Keratinocyte (primary cell): ENCODE measurements around the gene MYADM. TPM values are rescaled to one million over a fixed set of nuclear protein-coding genes. Genes with fewer than 3 reads are reported as not detected.

ENCODE experiments used
- DNase-seq: peaks from one replicate; pipeline ENCODE4 v3.0.0-alpha.2; 2011; ENCODE audit warnings: low read depth, missing footprints, low spot score
- FAIRE-seq: peaks from 2 replicates; lab custom pipeline; 2011; peaks lifted over from hg19 to GRCh38; lab: Jason Lieb, UNC
- H2AFZ ChIP-seq: 2 replicates; pipeline ENCODE4 v1.6.0; 2012; ENCODE audit warnings: low read length, control low read depth, inconsistent platforms; ENCODE audit not compliant: control insufficient read depth
- H3K27ac ChIP-seq: 2 replicates; pipeline ENCODE4 v1.5.1; 2011; ENCODE audit warnings: low read length; ENCODE audit not compliant: control insufficient read depth, insufficient read depth
- H3K27me3 ChIP-seq: 3 replicates; pipeline ENCODE4 v1.6.0; 2011; ENCODE audit warnings: low read length; ENCODE audit not compliant: control insufficient read depth, insufficient read depth; ENCODE audit errors: extremely low read depth
- H3K36me3 ChIP-seq, 2 experiments: 2 replicates in 1 of 2; 3 replicates in 1 of 2; pipeline ENCODE4 v1.5.1; 2011; ENCODE audit warnings: low read length in 2 of 2, mild to moderate bottlenecking in 1 of 2; ENCODE audit not compliant: control insufficient read depth in 2 of 2, insufficient read depth in 2 of 2; ENCODE audit errors: extremely low read depth in 1 of 2
- H3K4me1 ChIP-seq: 3 replicates; pipeline ENCODE4 v1.5.1; 2011; ENCODE audit warnings: low read length; ENCODE audit not compliant: control insufficient read depth, insufficient read depth; ENCODE audit errors: extremely low read depth
- H3K4me2 ChIP-seq: 3 replicates; pipeline ENCODE4 v1.6.0; 2011; ENCODE audit warnings: low read depth, low read length; ENCODE audit not compliant: control insufficient read depth, insufficient read depth; ENCODE audit errors: extremely low read depth
- H3K4me3 ChIP-seq, 3 experiments: fragments of 200-600 bp in 1 of 3; sonication (generic) in 1 of 3; 2 replicates in 2 of 3; 3 replicates in 1 of 3; pipeline ENCODE4 v1.5.1; 2011 to 2016; ENCODE audit warnings: low read length in 3 of 3, mild to moderate bottlenecking in 3 of 3, control low read depth in 2 of 3, inconsistent platforms in 1 of 3, low read depth in 1 of 3, mixed read lengths in 1 of 3, mixed run types in 1 of 3, moderate library complexity in 1 of 3; ENCODE audit not compliant: control insufficient read depth in 2 of 3, insufficient read depth in 2 of 3; ENCODE audit errors: extremely low read depth in 1 of 3
- H3K79me2 ChIP-seq: 2 replicates; pipeline ENCODE4 v1.6.0; 2012; ENCODE audit warnings: low read length; ENCODE audit not compliant: control insufficient read depth, insufficient read depth
- H3K9ac ChIP-seq: 3 replicates; pipeline ENCODE4 v1.6.0; 2011; ENCODE audit warnings: low read length; ENCODE audit not compliant: control insufficient read depth, insufficient read depth; ENCODE audit errors: extremely low read depth
- H3K9me1 ChIP-seq: 3 replicates; pipeline ENCODE4 v1.6.0; 2011; ENCODE audit warnings: low read length; ENCODE audit not compliant: control insufficient read depth, insufficient read depth; ENCODE audit errors: extremely low read depth
- H3K9me3 ChIP-seq: 2 replicates; pipeline ENCODE4 v1.5.1; 2012; ENCODE audit warnings: low read depth, low read length; ENCODE audit not compliant: control insufficient read depth
- H4K20me1 ChIP-seq: 3 replicates; pipeline ENCODE4 v1.6.0; 2011; ENCODE audit warnings: low read length; ENCODE audit not compliant: control insufficient read depth, insufficient read depth; ENCODE audit errors: extremely low read depth
- EZH2 ChIP-seq: IDR thresholded peaks from one replicate; pipeline ENCODE4 v1.6.1; 2012; ENCODE audit warnings: inconsistent platforms, mild to moderate bottlenecking, low read length, moderate library complexity
- dilution Hi-C: fragments of 300-500 bp; cut with MboI; formaldehyde crosslinking; loops from one replicate; pipeline ENCODE4 v1.7.0; 2020; ENCODE audit warnings: low sequenced_read_pairs; ENCODE audit not compliant: extremely low pct_ligation_motif_present
- polyA plus RNA-seq, 5 experiments: library from polyadenylated mRNA; depleted of rRNA in 3 of 5; stranded (reverse) in 3 of 5; stranded (forward) in 1 of 5; unstranded in 1 of 5; fragments of >200 nt; gene quantifications; 1 replicate in 1 of 5; 2 replicates in 3 of 5; 3 replicates in 1 of 5; pipeline versions ENCODE4 v1.2.1 to v1.2.3, GENCODE V29; 2011 to 2012; ENCODE audit warnings: missing spikeins in 2 of 5, low read depth in 1 of 5, low replicate concordance in 1 of 5
- TF ChIP-seq, protein P1 (sequence below), 3 experiments: IDR thresholded peaks in 1 of 3; conservative IDR thresholded peaks in 1 of 3; optimal IDR thresholded peaks in 1 of 3; 2 replicates in 2 of 3; 3 replicates in 1 of 3; pipeline versions ENCODE3 to v1.5.1; 2011; ENCODE audit warnings: low read length in 3 of 3, mild to moderate bottlenecking in 3 of 3, moderate library complexity in 2 of 3, control low read depth in 1 of 3, inconsistent platforms in 1 of 3; ENCODE audit not compliant: insufficient read depth in 2 of 3; ENCODE audit errors: extremely low read depth in 1 of 3

MYADM gene
- polyA plus RNA-seq, 1 donor (not counting 4 experiments of a cell fraction or from before 2014, with no cell fraction given), result 16.8 TPM

GRCh38 chr19:53849237-53849676, 18.4 kb upstream of the MYADM start:
- Histone ChIP-seq H3K9me1 (no peaks in the 10 kb centered on the region), H3K9me3 (no peaks in the 10 kb centered on the region), H3K27ac (no peak overlapping the region), H3K27me3 (no peaks in the 10 kb centered on the region), H3K4me2 (no peak overlapping the region), H3K9ac (no peak overlapping the region), H4K20me1 (no peaks in the 10 kb centered on the region), H2AFZ (no peak overlapping the region), H3K79me2 (no peaks in the 10 kb centered on the region), H3K4me1 (no peaks in the 10 kb centered on the region), H3K36me3 (no peaks in the 10 kb centered on the region), H3K4me3 (no peak overlapping the region)
- dilution Hi-C loops, result no loop called here
- FAIRE-seq, result no peak
- DNase-seq, result no peak
- TF ChIP-seq EZH2, result no peak
- TF ChIP-seq, protein P1, sequence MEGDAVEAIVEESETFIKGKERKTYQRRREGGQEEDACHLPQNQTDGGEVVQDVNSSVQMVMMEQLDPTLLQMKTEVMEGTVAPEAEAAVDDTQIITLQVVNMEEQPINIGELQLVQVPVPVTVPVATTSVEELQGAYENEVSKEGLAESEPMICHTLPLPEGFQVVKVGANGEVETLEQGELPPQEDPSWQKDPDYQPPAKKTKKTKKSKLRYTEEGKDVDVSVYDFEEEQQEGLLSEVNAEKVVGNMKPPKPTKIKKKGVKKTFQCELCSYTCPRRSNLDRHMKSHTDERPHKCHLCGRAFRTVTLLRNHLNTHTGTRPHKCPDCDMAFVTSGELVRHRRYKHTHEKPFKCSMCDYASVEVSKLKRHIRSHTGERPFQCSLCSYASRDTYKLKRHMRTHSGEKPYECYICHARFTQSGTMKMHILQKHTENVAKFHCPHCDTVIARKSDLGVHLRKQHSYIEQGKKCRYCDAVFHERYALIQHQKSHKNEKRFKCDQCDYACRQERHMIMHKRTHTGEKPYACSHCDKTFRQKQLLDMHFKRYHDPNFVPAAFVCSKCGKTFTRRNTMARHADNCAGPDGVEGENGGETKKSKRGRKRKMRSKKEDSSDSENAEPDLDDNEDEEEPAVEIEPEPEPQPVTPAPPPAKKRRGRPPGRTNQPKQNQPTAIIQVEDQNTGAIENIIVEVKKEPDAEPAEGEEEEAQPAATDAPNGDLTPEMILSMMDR (optimal IDR thresholded peaks at IDR 0.05 in 1 of 3, IDR thresholded peaks at IDR 0.05 in 1 of 3, conservative IDR thresholded peaks at IDR 0.05 in 1 of 3; ENCODE audit: extremely low read depth in 1 of 3, insufficient read depth in 2 of 3, low read length in 3 of 3), result no peak

- FAIRE-seq (no peak), DNase-seq (no peak)
- Histone ChIP-seq H3K9me3 (no peaks in the 10 kb centered on the region), H2AFZ (no peak overlapping the region), H3K27ac (no peak overlapping the region), H3K4me3 (no peak overlapping the region), H3K4me2 (no peak overlapping the region), H3K9me1 (no peaks in the 10 kb centered on the region), H3K36me3 (no peaks in the 10 kb centered on the region), H4K20me1 (no peaks in the 10 kb centered on the region), H3K9ac (no peak overlapping the region), H3K4me1 (no peaks in the 10 kb centered on the region), H3K79me2 (no peaks in the 10 kb centered on the region), H3K27me3 (no peaks in the 10 kb centered on the region)
- dilution Hi-C loops, result no loop called here
- TF ChIP-seq, protein P1 (optimal IDR thresholded peaks at IDR 0.05 in 1 of 3, IDR thresholded peaks at IDR 0.05 in 1 of 3, conservative IDR thresholded peaks at IDR 0.05 in 1 of 3; ENCODE audit: extremely low read depth in 1 of 3, insufficient read depth in 2 of 3, low read length in 3 of 3), result no peak
- no peak for TF ChIP-seq EZH2
Observed at GRCh38 chr19:53853707-53854106, 14.0 kb upstream of the MYADM start.
